GM20431 (cell line): ENCODE measurements around the gene NFATC1.

Source experiments
- in situ Hi-C: fragments of 300-500 bp; cut with MseI, MboI; formaldehyde crosslinking; loops from one replicate; pipeline ENCODE4 v1.15.0; 2020; ENCODE audit warnings: low sequenced_read_pairs; ENCODE audit not compliant: unreplicated experiment

The NFATC1 gene

GRCh38 chr18:79542213-79542612 lies 146.5 kb downstream of the NFATC1 start:
- in situ Hi-C loops = no loop called here

GRCh38 chr18:79542876-79543750 lies 147.4 kb downstream of the NFATC1 start:
- in situ Hi-C loops = no loop called here

DNA sequence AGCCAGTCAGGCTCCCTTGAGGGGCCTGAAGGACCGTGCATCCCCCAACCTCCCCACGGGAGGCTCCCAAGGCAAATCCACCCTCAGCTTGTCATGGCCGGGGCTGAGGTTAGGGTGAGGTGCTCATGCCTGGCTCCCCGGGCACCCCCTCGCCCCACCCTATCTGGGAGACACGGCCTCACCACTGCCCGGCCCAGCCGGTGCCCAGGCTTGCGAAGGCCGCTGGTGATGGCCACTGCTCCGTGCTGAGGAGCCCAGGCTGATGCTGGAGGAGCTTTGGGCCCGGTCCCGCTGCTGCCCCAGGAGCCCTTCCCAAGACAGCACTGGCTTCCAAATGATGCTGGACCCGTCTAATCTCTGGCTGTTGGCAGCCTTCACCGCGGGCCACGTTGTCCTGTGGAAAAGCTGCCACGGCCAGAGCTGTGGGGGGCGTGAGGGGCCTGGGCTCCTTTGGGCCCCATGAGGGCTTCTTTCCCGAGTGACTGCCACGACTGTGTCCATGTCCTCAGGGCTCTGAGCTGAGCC lies 148.2 kb downstream of the NFATC1 start:
- in situ Hi-C loops = no loop called here

DNA sequence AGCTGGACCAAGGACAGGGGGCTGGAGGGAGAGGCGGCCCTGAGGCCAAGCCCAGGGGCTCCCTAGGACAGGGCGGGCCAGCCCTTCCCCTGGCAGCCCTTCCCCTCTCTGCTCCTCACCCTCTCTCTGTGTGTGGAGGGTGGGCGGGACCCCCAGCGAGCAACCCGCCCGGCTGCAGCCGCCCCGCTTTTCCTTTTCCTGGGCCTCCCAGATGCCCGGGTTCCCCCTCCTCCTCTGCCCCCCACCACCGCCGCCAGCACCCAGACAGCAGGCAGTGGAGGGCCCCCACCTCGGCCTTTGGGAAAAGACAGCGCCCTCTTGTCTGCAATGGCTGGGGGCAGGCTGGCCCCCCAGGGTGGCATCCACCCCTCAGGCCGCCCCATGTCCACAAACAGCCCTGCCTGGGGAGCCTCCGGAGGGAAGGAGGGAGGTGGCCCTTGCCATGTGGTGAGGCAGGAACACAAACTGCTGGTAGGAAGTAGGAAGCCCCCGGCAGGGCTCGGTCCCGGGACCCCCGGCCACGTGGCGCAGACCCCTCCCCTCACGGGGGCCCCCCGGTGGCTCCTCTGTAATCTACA lies 148.7 kb downstream of the NFATC1 start:
- in situ Hi-C loops = no loop called here

DNA sequence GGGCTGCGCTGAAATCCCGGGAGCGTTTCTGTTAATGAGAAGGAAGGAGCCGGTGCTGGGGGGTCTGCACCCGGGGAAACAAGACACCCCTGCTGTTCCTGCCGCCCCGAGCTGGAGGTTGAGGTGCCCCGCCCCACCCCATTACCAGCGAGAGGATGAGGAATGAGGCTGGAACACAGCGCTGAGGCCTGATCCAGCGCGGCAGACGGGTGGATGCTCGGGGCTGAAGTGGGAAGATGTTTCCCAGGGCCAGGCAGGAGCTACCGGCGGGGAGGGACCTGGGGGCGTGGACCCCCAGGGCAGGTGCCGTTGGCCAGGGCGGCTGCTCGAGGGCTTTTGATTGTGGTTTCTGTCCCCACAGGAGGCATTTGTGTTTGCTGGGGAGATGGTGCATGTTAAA lies 149.5 kb downstream of the NFATC1 start:
- in situ Hi-C loops = no loop called here

DNA sequence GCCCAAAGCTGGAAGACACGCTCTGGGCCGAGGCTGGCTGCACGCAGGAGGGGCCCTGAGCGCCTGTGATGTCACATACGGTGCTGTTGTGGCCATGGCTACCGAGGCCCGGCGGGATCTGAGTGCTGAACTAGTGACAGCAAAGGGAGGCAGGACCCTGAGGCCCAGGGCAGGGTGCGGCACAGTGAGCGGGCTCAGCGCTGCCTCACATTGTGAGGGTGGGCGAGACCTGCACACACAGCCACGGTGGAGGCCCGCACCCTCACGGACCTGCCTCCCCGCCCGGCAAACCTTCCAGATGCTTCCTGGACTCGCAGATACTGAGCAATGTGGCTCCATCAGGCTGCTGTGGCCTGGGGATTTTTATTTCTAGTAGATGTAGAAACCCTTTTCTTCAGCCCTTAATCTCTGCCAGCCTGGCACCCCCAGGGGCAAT lies 150.0 kb downstream of the NFATC1 start:
- in situ Hi-C loops = no loop called here

- in situ Hi-C loops = no loop called here
Measured at GRCh38 chr18:79546781-79547272, 151.1 kb downstream of the NFATC1 start.

- in situ Hi-C loops = no loop called here
Measured at GRCh38 chr18:79547413-79548076, 151.8 kb downstream of the NFATC1 start.

DNA sequence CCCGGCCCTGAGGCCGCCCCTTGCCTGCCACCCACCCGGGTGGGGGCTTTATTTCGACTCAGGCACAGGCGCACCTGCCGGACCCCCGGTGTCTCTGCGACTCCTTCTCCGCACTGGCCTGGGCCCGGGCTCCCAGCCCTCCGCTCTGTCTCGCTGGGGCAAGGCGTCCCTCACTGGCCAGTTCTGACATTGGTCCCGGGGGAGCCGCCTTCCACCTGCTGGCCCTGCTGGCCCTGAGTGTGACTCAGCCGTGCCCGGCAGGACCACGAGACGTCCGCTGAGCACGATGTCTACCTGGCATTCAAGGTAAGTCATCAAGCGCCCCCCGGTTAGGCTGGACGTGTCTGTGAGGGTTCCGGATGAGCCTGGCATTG lies 152.3 kb downstream of the NFATC1 start:
- in situ Hi-C loops = no loop called here

DNA sequence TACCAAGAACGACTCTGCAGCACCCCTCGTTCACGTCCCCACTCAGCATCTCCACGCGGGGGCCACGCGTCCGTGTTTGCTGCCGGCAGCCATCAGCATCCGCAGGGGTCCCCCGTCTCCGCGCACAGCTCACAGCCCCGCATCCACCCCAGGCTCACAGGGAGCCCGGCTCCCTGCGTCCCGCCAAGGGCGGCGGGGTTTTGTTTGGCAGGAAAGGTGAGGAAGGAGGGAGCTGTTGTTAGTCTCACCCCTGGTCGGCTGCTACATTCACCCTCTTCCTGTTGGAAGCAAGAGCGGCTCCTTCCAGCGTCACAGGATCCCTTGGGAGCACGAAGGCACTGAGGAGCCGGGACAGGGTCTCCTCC lies 152.9 kb downstream of the NFATC1 start:
- in situ Hi-C loops = no loop called here

- in situ Hi-C loops = no loop called here
Measured at GRCh38 chr18:79548986-79549637, 153.4 kb downstream of the NFATC1 start.

DNA sequence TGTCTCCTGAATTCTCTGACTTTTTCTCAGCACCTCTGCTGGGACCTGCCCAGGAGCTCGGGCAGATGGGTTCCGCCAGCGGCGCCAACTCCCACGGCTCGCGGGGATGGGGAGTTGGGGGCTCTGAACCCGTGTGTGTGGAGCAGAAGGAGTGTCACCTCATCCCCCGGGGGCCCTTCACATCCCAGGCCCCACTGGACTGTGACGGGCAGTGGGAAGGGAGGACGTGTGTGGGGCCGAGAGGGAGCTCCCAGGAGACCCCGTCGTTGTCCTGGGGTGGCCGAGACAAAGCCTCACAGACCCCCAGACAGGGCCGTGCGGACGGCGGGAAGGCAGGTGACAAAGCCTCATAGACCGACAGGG lies 153.9 kb downstream of the NFATC1 start:
- in situ Hi-C loops = no loop called here

GRCh38 chr18:79552140-79552631 lies 156.5 kb downstream of the NFATC1 start:
- in situ Hi-C loops = no loop called here

DNA sequence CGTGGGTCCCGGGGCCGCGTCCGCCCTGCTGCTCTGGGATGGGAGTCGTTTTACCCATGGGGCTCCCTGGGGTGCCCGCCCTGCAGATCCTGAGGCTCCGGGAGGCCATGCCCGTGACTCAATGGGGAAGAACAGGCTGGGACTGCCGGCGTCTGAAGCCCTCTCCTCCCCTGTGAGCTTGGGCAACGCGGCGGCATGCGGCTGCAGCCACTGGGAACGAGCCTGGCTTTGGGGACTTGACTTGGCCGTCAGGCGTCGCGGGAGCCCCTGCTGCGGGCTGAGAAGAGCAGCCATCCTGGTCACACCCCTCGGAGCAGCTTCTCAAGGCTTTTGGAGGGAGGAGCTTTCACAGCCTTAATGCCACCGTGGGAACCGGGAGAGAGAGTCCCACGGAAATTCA lies 157.0 kb downstream of the NFATC1 start:
- in situ Hi-C loops = no loop called here

- in situ Hi-C loops = no loop called here
Measured at GRCh38 chr18:79553154-79553553, 157.4 kb downstream of the NFATC1 start.

DNA sequence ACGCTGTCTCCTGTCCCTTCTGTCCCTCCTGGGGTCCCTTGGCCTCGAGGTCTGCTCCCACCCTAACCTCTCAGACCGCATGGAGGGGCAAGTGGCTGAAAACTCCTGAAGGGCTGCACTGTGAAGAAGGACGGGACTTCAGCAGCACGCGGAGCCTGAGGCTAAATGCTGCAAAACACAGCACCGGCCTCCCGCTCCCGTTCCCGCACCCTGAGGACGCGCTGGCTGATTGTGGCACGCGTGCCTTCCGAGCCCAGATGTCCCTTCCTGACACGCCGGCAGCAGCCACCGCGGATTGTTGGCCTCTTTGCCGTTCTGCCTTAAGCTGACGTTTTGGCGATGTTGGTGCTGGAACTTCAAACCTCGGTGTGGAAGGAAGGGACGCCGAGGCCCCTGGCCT lies 158.0 kb downstream of the NFATC1 start:
- in situ Hi-C loops = no loop called here

DNA sequence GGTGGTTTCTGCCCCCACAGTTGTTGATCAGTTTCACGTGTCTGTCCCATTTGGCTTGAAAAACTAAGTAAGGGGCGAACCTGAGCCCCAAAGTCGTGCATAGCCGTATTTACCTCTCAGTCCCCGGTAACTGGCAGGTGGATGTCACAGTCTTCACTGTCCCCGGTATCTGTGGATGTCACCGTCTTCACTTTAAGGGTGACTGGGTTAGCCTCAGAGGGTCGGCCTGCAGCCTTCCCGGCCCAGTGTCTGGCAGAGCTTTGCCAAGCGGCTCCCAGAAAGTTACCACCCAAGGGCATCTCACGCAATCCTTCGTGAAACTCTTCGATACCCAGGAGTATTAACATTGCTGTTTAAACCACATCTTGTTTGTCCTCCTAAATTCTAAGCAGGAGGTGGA lies 158.6 kb downstream of the NFATC1 start:
- in situ Hi-C loops = no loop called here

DNA sequence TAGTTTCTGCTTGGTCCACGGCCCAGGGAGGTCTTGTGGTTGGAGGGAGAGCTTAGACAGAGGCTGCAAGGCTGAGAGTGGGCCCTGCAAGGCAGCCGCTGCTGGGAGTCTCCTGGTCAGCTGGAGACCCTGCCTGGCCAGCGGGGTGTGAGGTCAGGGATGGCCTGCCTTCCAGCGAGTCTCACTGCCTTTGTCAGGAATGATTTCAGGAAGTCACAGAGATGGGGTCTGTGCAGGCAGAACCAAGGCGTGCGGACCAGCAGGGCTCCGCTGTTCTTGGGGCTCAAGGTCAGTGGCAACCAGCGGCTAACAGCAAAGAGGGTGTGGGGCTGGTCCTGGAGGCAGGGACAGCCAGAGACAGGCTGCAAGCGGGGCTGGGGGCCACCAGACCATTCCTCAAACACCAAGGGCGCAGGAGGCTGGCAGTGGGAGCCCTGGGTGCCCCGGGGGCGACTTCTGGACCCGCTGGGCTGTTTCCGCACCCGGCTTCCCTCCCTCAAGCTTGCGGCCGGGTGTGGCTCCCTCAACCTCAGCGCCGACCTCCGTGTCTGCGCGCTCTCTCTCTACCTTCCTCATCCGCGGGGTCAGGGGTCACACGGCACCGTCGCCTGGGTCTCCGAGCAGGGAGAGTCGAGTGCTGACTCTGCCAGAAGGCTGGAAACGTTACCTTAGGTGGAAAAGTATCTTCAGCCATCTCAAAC lies 159.4 kb downstream of the NFATC1 start:
- in situ Hi-C loops = no loop called here

DNA sequence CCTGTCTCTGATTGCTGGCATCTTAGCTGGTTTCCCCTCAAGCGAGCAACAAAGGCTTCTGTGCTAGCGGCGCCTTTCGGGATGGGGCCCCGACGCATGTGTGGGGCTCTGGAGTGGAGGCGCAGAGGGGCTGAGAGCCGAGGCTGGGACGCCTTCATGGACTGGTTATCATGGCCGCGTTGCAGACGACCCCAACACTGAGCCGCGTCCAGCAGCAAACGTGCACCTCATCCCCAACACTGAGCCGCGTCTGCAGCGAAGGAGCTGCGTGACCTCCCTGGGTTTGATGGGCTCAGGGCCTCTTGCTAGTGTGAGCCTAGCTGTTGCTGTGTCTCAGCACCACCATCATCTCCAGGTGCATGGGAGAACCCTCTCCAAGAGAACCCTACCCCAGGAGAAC lies 160.2 kb downstream of the NFATC1 start:
- in situ Hi-C loops = no loop called here
